ENCODE data around the gene RB1.

RB1 gene

DNA sequence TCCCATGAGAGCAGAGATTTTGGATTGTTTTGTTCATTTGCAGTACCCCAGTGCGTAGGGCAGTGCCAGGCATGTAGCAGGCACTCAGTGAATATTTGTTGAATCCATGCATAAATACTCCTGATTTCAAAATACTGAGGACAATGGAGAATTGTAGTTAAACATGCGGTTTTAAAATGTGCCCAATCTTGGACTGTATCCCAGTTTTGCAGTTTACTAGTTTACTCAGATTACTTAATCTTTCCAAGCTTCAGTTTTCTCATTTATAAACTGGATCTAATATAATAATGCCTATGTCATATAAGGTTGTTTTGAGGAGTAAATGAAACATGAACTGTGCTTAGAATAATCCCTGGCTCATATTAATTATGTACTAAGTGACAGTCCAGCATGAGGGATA lies 190.3 kb downstream of the RB1 start:
- DNase-seq (ENCODE audit: insufficient read length) (no peak), FAIRE-seq (no peak)
- TF ChIP-seq POLR2AphosphoS5 (IDR thresholded peaks at IDR 0.05; ENCODE audit: low read depth, low read length) = no peak
- TF ChIP-seq TAF1 (IDR thresholded peaks at IDR 0.05; ENCODE audit: borderline replicate concordance, low read depth, low read length) = no peak
- TF ChIP-seq POLR2A (IDR thresholded peaks at IDR 0.05; ENCODE audit: low read depth, low read length) = no peak

DNA sequence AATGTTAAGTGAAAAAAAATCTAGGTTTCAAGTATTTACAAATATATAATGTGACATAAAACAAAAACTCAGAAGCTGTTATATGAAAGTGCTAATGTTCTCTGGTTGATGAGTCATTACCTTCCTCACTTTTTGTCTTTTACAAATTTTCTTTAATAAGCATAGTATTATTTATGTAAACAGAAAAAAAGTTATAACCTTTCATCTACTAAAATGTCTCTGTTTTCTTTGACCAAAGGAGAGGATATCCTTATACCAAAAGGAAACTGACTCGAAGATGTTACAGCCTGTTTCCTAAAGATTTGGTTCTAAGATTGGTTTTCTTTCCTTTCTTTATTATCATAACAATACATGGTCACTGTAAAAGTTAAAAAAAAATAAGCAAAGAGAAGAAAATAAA lies 191.3 kb downstream of the RB1 start:
- no peak for FAIRE-seq
- TF ChIP-seq POLR2A (IDR thresholded peaks at IDR 0.05; ENCODE audit: low read depth, low read length) (no peak), POLR2AphosphoS5 (IDR thresholded peaks at IDR 0.05; ENCODE audit: low read depth, low read length) (no peak), TAF1 (IDR thresholded peaks at IDR 0.05; ENCODE audit: borderline replicate concordance, low read depth, low read length) (no peak)
- DNase-seq (ENCODE audit: insufficient read length) = no peak

DNA sequence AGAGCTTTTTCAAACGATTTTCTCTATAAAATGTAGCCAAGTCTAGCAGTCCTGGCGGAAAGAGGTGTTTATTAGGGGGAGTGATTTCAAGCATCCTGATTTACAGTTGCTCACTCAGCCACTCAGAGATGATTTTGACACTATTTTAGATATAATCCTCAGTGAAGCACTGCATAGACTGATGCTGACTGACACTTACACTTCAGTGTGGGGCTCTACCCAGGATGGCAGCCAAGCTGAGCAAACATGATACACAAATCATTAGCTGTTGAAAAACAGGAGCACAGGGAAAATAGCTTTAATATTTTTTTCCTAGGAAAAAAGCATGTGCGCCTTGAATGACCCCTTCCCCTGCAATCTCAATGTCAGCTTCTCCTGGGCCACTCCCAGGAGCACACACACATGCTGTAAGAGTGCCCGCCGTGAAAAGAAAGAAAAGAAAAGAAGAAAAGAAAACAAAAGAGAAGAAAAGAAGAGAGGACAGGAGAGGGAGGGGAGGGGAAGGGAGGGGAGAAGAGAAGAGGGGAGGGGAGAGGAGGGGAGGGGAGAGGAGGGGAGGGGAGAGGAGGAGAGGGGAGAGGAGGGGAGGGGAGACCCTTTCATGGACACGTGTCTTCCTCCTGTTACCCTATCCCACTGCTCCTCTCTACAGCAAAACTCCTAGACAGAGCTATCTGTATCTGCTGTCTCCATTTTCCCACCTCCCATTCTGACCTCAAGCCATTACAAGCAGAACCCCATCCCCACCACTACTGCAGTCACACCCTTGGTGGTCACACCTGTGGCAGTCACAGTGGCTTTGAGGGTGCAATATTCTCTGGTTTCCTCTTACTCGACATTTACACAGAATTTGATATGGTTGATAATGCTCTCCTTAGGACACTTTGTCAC lies 193.0 kb downstream of the RB1 start:
- TF ChIP-seq POLR2A (IDR thresholded peaks at IDR 0.05; ENCODE audit: low read depth, low read length) (no peak), TAF1 (IDR thresholded peaks at IDR 0.05; ENCODE audit: borderline replicate concordance, low read depth, low read length) (no peak), POLR2AphosphoS5 (IDR thresholded peaks at IDR 0.05; ENCODE audit: low read depth, low read length) (no peak)
- peak; percentile 27 for FAIRE-seq
- no peak for DNase-seq (ENCODE audit: insufficient read length)

DNA sequence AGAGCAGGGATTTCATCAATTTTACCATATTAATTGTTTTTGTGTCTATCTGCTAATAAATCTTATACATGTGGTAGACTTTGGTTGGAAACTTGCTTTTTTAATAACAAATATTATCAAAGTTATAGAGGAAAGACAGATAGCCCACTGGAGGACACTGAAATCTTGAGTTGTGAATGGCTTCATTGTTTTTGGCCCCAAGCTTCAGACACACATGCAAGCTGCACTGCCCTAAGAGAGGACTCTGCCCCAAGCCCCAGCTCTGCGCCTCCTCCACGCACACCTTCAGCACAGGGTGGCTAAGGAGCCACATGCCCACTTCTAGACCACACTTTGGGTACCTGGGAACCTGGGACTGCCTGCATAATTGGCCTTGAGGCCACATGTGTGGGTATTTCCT lies 194.1 kb downstream of the RB1 start:
- no peak for TF ChIP-seq POLR2A (IDR thresholded peaks at IDR 0.05; ENCODE audit: low read depth, low read length)
- FAIRE-seq (no peak), DNase-seq (ENCODE audit: insufficient read length) (no peak)

DNA sequence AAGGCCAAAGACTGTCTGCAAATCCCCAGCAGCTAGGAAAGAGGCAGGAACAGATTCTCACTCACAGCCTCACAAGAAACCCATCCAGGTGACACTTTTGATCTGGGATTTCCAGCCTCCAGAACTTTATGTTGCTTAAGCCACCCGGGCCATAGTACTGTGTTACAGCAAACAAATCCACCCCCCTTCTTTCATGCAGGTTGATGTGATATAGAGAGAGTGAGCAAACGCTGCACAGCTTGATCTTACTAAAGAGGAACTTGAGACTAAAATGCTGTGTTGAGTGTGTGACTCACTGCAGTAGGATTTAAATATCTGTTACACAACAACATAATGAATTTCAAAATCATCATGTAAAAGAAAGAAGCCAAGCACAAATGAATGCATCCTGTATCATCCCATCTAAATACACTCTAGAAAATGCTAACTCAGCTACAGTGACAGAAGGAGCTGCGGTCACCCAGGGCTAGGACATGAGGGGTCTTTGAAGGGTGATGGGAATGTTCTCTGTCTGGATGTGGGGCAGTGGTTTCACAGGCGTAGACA lies 197.2 kb downstream of the RB1 start:
- TF ChIP-seq POLR2A (IDR thresholded peaks at IDR 0.05; ENCODE audit: low read depth, low read length) (no peak), POLR2AphosphoS5 (IDR thresholded peaks at IDR 0.05; ENCODE audit: low read depth, low read length) (no peak), TAF1 (IDR thresholded peaks at IDR 0.05; ENCODE audit: borderline replicate concordance, low read depth, low read length) (no peak)
- DNase-seq (ENCODE audit: insufficient read length) (no peak), FAIRE-seq (peak; percentile 70)

DNA sequence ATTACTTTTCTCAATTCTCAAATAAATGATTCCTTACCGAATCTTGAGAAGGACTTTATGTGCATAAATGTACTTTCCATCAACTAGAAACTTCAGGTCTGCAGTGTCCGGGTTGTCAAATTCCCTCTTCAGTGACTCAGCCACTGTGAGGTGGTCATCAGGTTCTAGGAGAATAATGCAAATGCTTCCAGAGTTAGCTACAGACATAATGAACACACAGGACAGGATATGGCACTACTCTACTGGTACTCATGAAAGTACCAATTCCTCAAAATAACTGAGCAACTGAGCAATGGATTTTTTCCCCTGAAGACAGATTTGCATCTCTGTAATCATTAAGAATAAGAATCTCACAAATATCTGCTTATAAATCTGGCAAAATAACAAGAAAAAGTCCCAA lies 198.2 kb downstream of the RB1 start:
- DNase-seq (ENCODE audit: insufficient read length) (no peak), FAIRE-seq (peak; percentile 83)
- TF ChIP-seq POLR2A (IDR thresholded peaks at IDR 0.05; ENCODE audit: low read depth, low read length) = no peak
- TF ChIP-seq TAF1 (IDR thresholded peaks at IDR 0.05; ENCODE audit: borderline replicate concordance, low read depth, low read length) = no peak
- TF ChIP-seq POLR2AphosphoS5 (IDR thresholded peaks at IDR 0.05; ENCODE audit: low read depth, low read length) = no peak

DNA sequence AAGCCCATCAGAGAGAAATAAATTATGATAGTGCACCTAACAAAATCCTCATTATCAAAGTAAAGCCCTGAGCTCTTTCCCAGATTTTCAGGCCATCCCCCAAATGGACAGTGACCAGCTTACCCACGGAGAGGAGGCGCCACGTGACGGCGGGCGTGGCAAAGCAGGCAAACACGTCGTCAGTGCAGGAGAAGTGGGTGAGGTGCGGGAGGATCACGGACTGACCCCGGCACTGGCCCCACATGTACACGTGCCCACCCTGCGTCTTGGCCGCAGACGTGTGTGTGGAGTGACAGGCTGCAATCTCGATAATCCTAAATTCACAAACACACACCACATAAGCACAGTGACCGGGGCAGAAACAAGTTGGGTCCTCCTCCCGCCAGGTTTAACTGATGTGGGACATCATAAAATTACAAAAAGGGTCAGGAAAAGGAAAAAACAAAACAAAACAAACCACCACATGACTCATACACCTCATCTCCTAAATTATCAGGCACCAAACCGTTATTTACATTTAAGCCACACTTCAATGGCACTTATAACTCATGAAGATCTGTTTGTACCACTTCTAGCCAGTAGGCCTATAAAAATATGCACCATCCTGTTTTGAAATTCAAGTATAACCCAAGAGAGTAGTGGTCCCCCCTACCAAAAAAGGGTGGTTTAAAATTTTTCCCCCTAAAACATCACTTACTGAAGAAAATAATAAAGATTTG lies 199.2 kb downstream of the RB1 start:
- no peak for DNase-seq (ENCODE audit: insufficient read length)
- TF ChIP-seq POLR2AphosphoS5 (IDR thresholded peaks at IDR 0.05; ENCODE audit: low read depth, low read length) (no peak), POLR2A (IDR thresholded peaks at IDR 0.05; ENCODE audit: low read depth, low read length) (no peak), TAF1 (IDR thresholded peaks at IDR 0.05; ENCODE audit: borderline replicate concordance, low read depth, low read length) (no peak)
- peak; percentile 46 for FAIRE-seq

DNA sequence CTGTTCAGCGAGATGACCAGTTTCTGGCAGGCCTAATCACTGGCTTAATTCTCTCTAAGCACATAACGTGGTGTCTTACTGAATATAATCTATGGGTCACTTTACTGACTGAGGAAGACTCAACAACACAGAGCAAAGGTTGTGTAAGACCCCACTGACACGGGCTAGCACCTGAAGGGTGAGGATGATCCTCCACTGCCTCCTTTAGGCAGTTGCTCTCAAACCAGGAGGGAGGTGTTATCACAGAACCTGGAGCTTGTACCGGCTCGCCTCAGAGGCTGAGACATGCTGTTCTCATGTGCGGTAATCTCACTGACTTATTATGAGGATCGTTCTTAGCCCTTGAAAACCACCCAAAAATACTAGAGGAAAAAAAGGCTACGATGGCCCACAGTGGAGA lies 201.1 kb downstream of the RB1 start:
- DNase-seq (ENCODE audit: insufficient read length) (no peak), FAIRE-seq (peak; percentile 40)
- TF ChIP-seq TAF1 (IDR thresholded peaks at IDR 0.05; ENCODE audit: borderline replicate concordance, low read depth, low read length) (no peak), POLR2AphosphoS5 (IDR thresholded peaks at IDR 0.05; ENCODE audit: low read depth, low read length) (no peak), POLR2A (IDR thresholded peaks at IDR 0.05; ENCODE audit: low read depth, low read length) (no peak)

DNA sequence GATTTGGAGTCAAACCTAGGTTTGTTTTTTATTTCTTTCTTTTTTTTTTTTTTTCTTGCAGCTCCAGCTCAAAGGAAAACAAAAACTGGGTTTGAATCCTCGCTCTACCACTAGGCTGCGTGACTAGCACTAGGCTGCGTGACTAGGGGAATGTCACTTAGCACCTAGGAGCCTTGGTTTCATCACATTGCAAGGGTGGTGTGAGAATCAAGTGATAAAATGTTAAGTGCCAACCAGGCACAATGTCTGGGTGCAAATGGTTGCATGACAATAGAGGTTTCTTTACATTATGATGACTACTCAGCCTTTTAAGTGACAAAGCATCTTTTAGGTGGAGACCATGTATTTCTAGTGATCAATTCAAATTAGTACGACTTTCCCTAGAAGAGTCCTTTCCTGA lies 201.5 kb downstream of the RB1 start:
- no peak for TF ChIP-seq TAF1 (IDR thresholded peaks at IDR 0.05; ENCODE audit: borderline replicate concordance, low read depth, low read length)
- TF ChIP-seq POLR2AphosphoS5 (IDR thresholded peaks at IDR 0.05; ENCODE audit: low read depth, low read length) = no peak
- TF ChIP-seq POLR2A (IDR thresholded peaks at IDR 0.05; ENCODE audit: low read depth, low read length) = no peak
- DNase-seq (ENCODE audit: insufficient read length) (no peak), FAIRE-seq (no peak)

DNA sequence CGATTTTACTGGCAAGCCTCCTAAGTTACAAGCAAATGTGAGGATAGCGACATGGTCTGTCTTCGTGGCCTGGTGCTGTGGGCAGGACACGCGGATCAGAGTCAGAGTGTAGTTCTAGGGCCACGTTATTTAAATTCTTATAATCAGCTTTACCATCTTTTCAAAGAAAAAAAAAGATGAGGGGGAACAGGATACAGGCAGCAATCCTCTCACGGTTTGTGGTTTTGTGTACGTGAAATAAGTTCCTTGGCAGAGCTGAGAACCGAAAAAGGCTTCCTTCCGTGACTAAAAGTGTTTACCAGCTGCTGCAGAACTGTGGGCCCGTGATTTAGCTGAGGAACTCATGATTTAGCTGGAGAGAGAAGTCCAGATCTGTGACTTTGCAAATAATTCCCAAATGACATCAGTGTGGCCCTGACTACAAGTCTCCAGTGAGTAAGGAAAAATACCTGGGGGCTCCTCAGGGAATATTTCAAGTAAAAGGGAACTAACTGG lies 202.1 kb downstream of the RB1 start:
- FAIRE-seq (peak; percentile 99), DNase-seq (ENCODE audit: insufficient read length) (peak; percentile 45)
- TF ChIP-seq TAF1 (IDR thresholded peaks at IDR 0.05; ENCODE audit: borderline replicate concordance, low read depth, low read length) (no peak), POLR2A (IDR thresholded peaks at IDR 0.05; ENCODE audit: low read depth, low read length) (no peak), POLR2AphosphoS5 (IDR thresholded peaks at IDR 0.05; ENCODE audit: low read depth, low read length) (no peak)

DNA sequence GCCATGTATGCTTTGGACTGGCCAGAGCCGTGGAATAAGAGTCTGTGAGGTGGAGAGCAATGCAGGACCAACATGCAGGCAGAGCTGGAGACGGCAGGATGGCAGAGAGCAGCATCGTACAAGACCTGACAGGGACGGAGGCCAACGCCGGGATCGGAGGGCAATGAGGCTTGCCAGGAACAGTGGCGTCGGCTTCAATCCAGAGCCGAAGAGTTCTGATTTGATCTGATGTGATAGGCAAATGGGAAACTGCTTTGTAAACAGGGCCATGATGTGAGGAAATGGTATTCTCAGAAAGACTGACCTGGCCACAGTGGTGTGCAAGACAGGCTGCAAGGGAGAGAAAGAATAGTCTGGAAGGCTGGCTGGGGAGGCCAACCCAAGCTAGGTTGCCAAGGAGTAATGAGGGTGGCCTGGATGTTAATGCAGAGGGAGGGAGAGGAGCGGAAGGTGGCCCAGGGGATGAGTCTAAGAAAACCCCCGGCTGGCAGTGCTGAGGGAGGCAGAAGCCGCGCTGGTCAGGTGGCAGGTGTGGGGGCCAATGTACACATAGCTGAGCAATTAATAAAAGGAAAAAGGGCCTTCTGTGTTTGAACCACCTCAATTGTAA lies 202.6 kb downstream of the RB1 start:
- FAIRE-seq (no peak), DNase-seq (ENCODE audit: insufficient read length) (no peak)
- TF ChIP-seq TAF1 (IDR thresholded peaks at IDR 0.05; ENCODE audit: borderline replicate concordance, low read depth, low read length) (no peak), POLR2A (IDR thresholded peaks at IDR 0.05; ENCODE audit: low read depth, low read length) (no peak), POLR2AphosphoS5 (IDR thresholded peaks at IDR 0.05; ENCODE audit: low read depth, low read length) (no peak)

Data from GM12892 (cell line).